HCT116 (cell line): ENCODE measurements around the gene CCDC121. TPM values are rescaled to one million over a fixed set of nuclear protein-coding genes. Genes with fewer than 3 reads are reported as not detected.
A peak's percentile ranks its signal among the peaks of the same experiment; 100 is the strongest.
"Not testable (repeated sequence)": the region's sequence is repeated elsewhere in the genome, so short reads cannot be mapped to it uniquely, and the experiment has no call there.

Source experiments
- ATAC-seq: fragments of 200-7000 bp; cut with Tn5 transposase; 2 replicates; pipeline ENCODE4 v1.9.1; 2020; ENCODE audit warnings: mild to moderate bottlenecking, moderate library complexity
- BruUV-seq: library from RNA; stranded (reverse); fragments of 400-500 nt; replicated peaks from 2 replicates; lab custom pipeline; 2021; lab: Mats Ljungman, UMichigan
- CTCF ChIA-PET: fragments of 300-600 bp; sonication (Branson Sonifier 250); formaldehyde crosslinking; loops from one replicate; lab custom pipeline; 2021; ENCODE audit warnings: antibody characterized with exemption; lab: Charles Lee
- POLR2A ChIA-PET: fragments of 300-600, 350-600 bp; sonication (Branson Sonifier 250); formaldehyde crosslinking; loops from one replicate; lab custom pipeline; 2021; ENCODE audit warnings: antibody characterized with exemption; lab: Charles Lee
- RAD21 ChIA-PET, 2 experiments: fragments of 300-600 bp; sonication (Branson Sonifier 250); formaldehyde crosslinking; loops; one replicate each; lab custom pipeline; 2023; ENCODE audit warnings: low total read pairs in 2 of 2; ENCODE audit not compliant: uncharacterized antibody in 2 of 2, unreplicated experiment in 2 of 2, low non-redundant PET in 1 of 2; lab: Charles Lee
- DNase-seq: peaks from one replicate; pipeline ENCODE4 v3.0.0-alpha.2; 2010; ENCODE audit warnings: low read depth, low spot score
- H2AFZ ChIP-seq: fragments of 200-600 bp; shearing (Covaris generic), sonication (generic); 2 replicates; pipeline ENCODE4 v1.6.1; 2017; ENCODE audit warnings: low read depth, mixed run types, mixed read lengths, antibody characterized with exemption, low read length; ENCODE audit not compliant: poor library complexity, severe bottlenecking
- H3K27ac ChIP-seq: 2 replicates; pipeline ENCODE4 v1.5.1; 2012; ENCODE audit warnings: low read depth, low read length
- H3K27me3 ChIP-seq: fragments of 200-600 bp; sonication (generic); 2 replicates; pipeline ENCODE4 v1.6.1; 2016; ENCODE audit warnings: mixed run types, low read length, mixed read lengths; ENCODE audit not compliant: insufficient read depth
- H3K36me3 ChIP-seq, 2 experiments: fragments of 200-500 bp in 1 of 2; fragments of 200-600 bp in 1 of 2; sonication (Bioruptor generic) in 1 of 2; sonication (generic) in 1 of 2; 2 replicates each; pipeline versions ENCODE4 v1.5.1 to v1.6.1; 2014 to 2016; ENCODE audit warnings: low read length in 2 of 2, inconsistent platforms in 1 of 2, mixed read lengths in 1 of 2, mixed run types in 1 of 2; ENCODE audit not compliant: insufficient read depth in 2 of 2, control insufficient read depth in 1 of 2
- H3K4me1 ChIP-seq, 2 experiments: fragments of 200-600 bp in 1 of 2; sonication (generic) in 1 of 2; 2 replicates each; pipeline versions ENCODE4 v1.5.1 to v1.6.1; 2012 to 2017; ENCODE audit warnings: low read length in 2 of 2, inconsistent platforms in 1 of 2, mild to moderate bottlenecking in 1 of 2, mixed read lengths in 1 of 2, mixed run types in 1 of 2, moderate library complexity in 1 of 2; ENCODE audit not compliant: insufficient read depth in 2 of 2, control insufficient read depth in 1 of 2
- H3K4me2 ChIP-seq: fragments of 200-600 bp; sonication (generic); 2 replicates; pipeline ENCODE4 v1.6.1; 2017; ENCODE audit warnings: mixed run types, low read length, mixed read lengths
- H3K4me3 ChIP-seq, 2 experiments: fragments of 200-600 bp in 1 of 2; sonication (generic) in 1 of 2; replicated peaks in 1 of 2; 2 replicates each; pipeline ENCODE4 v1.5.1; 2011 to 2016; ENCODE audit warnings: low read length in 2 of 2, control low read depth in 1 of 2, low read depth in 1 of 2, mild to moderate bottlenecking in 1 of 2, mixed read lengths in 1 of 2, mixed run types in 1 of 2
- H3K79me2 ChIP-seq: fragments of 200-600 bp; sonication (generic); 2 replicates; pipeline ENCODE4 v1.6.1; 2017; ENCODE audit warnings: mild to moderate bottlenecking, mixed run types, low read length, moderate library complexity, mixed read lengths; ENCODE audit not compliant: insufficient read depth
- H3K9ac ChIP-seq: fragments of 200-600 bp; sonication (generic); 2 replicates; pipeline ENCODE4 v1.6.1; 2016; ENCODE audit warnings: low read length, mixed read lengths
- H3K9me2 ChIP-seq: fragments of 200-600 bp; sonication (generic), shearing (Covaris generic); 2 replicates; pipeline ENCODE4 v1.6.1; 2017; ENCODE audit warnings: mixed run types, mild to moderate bottlenecking, moderate library complexity; ENCODE audit not compliant: insufficient read depth
- H3K9me3 ChIP-seq, 2 experiments: fragments of 200-500 bp in 1 of 2; fragments of 200-600 bp in 1 of 2; sonication (Bioruptor generic) in 1 of 2; sonication (generic) in 1 of 2; 2 replicates each; pipeline ENCODE4 v1.6.1; 2014 to 2017; ENCODE audit warnings: low read length in 2 of 2, mixed read lengths in 2 of 2, inconsistent platforms in 1 of 2, low read depth in 1 of 2, mild to moderate bottlenecking in 1 of 2, mixed run types in 1 of 2, moderate library complexity in 1 of 2; ENCODE audit not compliant: control insufficient read depth in 1 of 2, insufficient read depth in 1 of 2
- H4K20me1 ChIP-seq: fragments of 200-600 bp; sonication (generic), shearing (Covaris generic); 2 replicates; pipeline ENCODE4 v1.6.1; 2017; ENCODE audit warnings: mixed run types, mild to moderate bottlenecking, moderate library complexity; ENCODE audit not compliant: insufficient read depth
- CEBPB ChIP-seq: IDR thresholded peaks from 2 replicates; pipeline ENCODE4 v1.6.1; 2012; ENCODE audit warnings: low read depth
- EGR1 ChIP-seq: IDR thresholded peaks from 2 replicates; pipeline ENCODE4 v1.6.1; 2012; ENCODE audit warnings: low read depth
- intact Hi-C: fragments of 100-400 bp; cut with micrococcal nuclease; formaldehyde crosslinking; loops from 2 replicates; pipeline ENCODE4 v1.10.0; 2022
- total RNA-seq: library from RNA; stranded (reverse); gene quantifications from one replicate; pipeline ENCODE4 v1.2.1, GENCODE V29; 2021; ENCODE audit not compliant: unreplicated experiment

CCDC121 gene
- total RNA-seq, 1 experiment from 2014 or later: 2.1 TPM

- no TSS peak for BruUV-seq
- intact Hi-C loops: no loop called here
- no peak overlapping the region for H3K4me2 ChIP-seq
- no peak overlapping the region for H3K9ac ChIP-seq
- no peak overlapping the region for H2AFZ ChIP-seq
- H3K27ac ChIP-seq: no peak overlapping the region
- RAD21 ChIA-PET: no interaction called here
- no peak for TF ChIP-seq CEBPB
- TF ChIP-seq EGR1: no peak
- TF ChIP-seq, all 23 proteins: peak for 0
- ChIA-PET POLR2A (no interaction called here), CTCF (no interaction called here)
- Histone ChIP-seq H3K4me3 (no peak overlapping the region), H3K4me1 (peaks cover 3 to 7% of the 10 kb centered on the region in 2 experiments; a peak in 3 of 4 replicates), H3K36me3 (peaks cover 38 to 51% of the 10 kb centered on the region in 2 experiments; a peak in 3 of 4 replicates), H3K79me2 (peaks cover 10% of the 10 kb centered on the region), H3K27me3 (no peaks in the 10 kb centered on the region), H3K9me2 (no peaks in the 10 kb centered on the region), H3K9me3 (no peaks in the 10 kb centered on the region), H4K20me1 (no peaks in the 10 kb centered on the region)
- no peak for DNase-seq
- ATAC-seq: no peak
Measured at GRCh38 chr2:27634291-27634690, 5.5 kb upstream of the CCDC121 start.

GRCh38 chr2:27630257-27630656, 1.4 kb upstream of the CCDC121 start:
- DNase-seq, CTCF ChIA-PET, H3K27ac ChIP-seq, H2AFZ ChIP-seq, intact Hi-C loops, RAD21 ChIA-PET, H3K9me3 ChIP-seq, H3K9me2 ChIP-seq, POLR2A ChIA-PET, BruUV-seq, H3K27me3 ChIP-seq, ATAC-seq, H3K4me3 ChIP-seq, H4K20me1 ChIP-seq, H3K9ac ChIP-seq: not testable (repeated sequence)
- Histone ChIP-seq H3K4me2 (peak overlapping the region; percentile 97; the same call in 1 of the 2 replicates), H3K36me3 (peaks cover 22 to 26% of the 10 kb centered on the region in 2 experiments; a peak in 2 of 4 replicates), H3K79me2 (peaks cover 14% of the 10 kb centered on the region), H3K4me1 (peaks cover 9 to 24% of the 10 kb centered on the region in 2 experiments)
